HL-60 (cell line): ENCODE data around the gene PTCRA.

ENCODE experiments used
- DNase-seq, 2 experiments: peaks; one replicate each; pipeline ENCODE4 v3.0.0-alpha.2; 2010 to 2020; ENCODE audit warnings: low read depth in 1 of 2, low spot score in 1 of 2
- H3K27ac ChIP-seq: fragments of 250-450 bp; sonication (Bioruptor Pico); replicated peaks from 2 replicates; pipeline ENCODE4 v1.5.1; 2020; ENCODE audit warnings: mild to moderate bottlenecking, moderate library complexity
- H3K27me3 ChIP-seq: fragments of 250-450 bp; sonication (Bioruptor Pico); 2 replicates; pipeline ENCODE4 v1.5.1; 2021; ENCODE audit warnings: mild to moderate bottlenecking, moderate library complexity; ENCODE audit not compliant: insufficient read depth, poor library complexity, severe bottlenecking
- H3K4me3 ChIP-seq: replicated peaks from 2 replicates; pipeline ENCODE4 v1.5.1; 2011; ENCODE audit warnings: mild to moderate bottlenecking, control low read depth, low read length; ENCODE audit not compliant: insufficient read depth
- GABPA ChIP-seq: IDR thresholded peaks from 2 replicates; pipeline ENCODE4 v1.6.1; 2012; ENCODE audit warnings: low read depth
- POLR2AphosphoS5 ChIP-seq: IDR thresholded peaks from 2 replicates; pipeline ENCODE4 v1.6.1; 2012; ENCODE audit warnings: low read depth
- SPI1 ChIP-seq: IDR thresholded peaks from 2 replicates; pipeline ENCODE4 v1.6.1; 2012; ENCODE audit warnings: low read depth, mild to moderate bottlenecking, borderline replicate concordance
- TF ChIP-seq, protein P1 (sequence below): IDR thresholded peaks from 2 replicates; pipeline ENCODE4 v1.6.1; 2012; ENCODE audit warnings: low read depth; ENCODE audit not compliant: insufficient replicate concordance
- TF ChIP-seq, protein P2 (sequence below): IDR thresholded peaks from one replicate; pipeline ENCODE4 v1.5.1; 2011; ENCODE audit warnings: low read length, control low read depth, inconsistent platforms; ENCODE audit not compliant: insufficient read depth

PTCRA gene

DNA sequence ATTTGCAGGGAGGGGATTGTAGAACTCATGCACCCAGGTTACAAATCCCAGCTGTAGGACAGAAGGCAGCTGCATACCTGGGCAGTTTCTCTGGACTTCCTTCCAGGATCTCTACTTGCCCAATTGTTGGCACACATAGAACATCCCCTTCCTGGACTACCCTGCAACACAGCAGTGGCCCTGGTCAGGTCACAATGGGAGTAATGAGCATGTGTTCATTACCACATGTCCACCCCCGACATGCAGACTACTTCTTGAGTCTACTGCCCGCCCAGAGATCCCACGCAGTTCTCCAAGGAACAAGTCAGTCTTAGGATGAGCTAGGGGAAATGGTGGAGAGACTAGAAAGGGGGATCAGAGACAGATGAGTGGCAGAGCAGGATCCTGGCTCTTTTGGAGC lies 58.1 kb downstream of the PTCRA start:
- DNase-seq, result no peak
- Histone ChIP-seq H3K27ac (no peak overlapping the region), H3K4me3 (no peak overlapping the region), H3K27me3 (no peaks in the 10 kb centered on the region)
- TF ChIP-seq, protein P1, sequence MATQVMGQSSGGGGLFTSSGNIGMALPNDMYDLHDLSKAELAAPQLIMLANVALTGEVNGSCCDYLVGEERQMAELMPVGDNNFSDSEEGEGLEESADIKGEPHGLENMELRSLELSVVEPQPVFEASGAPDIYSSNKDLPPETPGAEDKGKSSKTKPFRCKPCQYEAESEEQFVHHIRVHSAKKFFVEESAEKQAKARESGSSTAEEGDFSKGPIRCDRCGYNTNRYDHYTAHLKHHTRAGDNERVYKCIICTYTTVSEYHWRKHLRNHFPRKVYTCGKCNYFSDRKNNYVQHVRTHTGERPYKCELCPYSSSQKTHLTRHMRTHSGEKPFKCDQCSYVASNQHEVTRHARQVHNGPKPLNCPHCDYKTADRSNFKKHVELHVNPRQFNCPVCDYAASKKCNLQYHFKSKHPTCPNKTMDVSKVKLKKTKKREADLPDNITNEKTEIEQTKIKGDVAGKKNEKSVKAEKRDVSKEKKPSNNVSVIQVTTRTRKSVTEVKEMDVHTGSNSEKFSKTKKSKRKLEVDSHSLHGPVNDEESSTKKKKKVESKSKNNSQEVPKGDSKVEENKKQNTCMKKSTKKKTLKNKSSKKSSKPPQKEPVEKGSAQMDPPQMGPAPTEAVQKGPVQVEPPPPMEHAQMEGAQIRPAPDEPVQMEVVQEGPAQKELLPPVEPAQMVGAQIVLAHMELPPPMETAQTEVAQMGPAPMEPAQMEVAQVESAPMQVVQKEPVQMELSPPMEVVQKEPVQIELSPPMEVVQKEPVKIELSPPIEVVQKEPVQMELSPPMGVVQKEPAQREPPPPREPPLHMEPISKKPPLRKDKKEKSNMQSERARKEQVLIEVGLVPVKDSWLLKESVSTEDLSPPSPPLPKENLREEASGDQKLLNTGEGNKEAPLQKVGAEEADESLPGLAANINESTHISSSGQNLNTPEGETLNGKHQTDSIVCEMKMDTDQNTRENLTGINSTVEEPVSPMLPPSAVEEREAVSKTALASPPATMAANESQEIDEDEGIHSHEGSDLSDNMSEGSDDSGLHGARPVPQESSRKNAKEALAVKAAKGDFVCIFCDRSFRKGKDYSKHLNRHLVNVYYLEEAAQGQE, result no peak
- no peak for TF ChIP-seq POLR2AphosphoS5
- TF ChIP-seq, protein P2, sequence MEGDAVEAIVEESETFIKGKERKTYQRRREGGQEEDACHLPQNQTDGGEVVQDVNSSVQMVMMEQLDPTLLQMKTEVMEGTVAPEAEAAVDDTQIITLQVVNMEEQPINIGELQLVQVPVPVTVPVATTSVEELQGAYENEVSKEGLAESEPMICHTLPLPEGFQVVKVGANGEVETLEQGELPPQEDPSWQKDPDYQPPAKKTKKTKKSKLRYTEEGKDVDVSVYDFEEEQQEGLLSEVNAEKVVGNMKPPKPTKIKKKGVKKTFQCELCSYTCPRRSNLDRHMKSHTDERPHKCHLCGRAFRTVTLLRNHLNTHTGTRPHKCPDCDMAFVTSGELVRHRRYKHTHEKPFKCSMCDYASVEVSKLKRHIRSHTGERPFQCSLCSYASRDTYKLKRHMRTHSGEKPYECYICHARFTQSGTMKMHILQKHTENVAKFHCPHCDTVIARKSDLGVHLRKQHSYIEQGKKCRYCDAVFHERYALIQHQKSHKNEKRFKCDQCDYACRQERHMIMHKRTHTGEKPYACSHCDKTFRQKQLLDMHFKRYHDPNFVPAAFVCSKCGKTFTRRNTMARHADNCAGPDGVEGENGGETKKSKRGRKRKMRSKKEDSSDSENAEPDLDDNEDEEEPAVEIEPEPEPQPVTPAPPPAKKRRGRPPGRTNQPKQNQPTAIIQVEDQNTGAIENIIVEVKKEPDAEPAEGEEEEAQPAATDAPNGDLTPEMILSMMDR, result no peak
- no peak for TF ChIP-seq SPI1
- TF ChIP-seq GABPA, result no peak

DNA sequence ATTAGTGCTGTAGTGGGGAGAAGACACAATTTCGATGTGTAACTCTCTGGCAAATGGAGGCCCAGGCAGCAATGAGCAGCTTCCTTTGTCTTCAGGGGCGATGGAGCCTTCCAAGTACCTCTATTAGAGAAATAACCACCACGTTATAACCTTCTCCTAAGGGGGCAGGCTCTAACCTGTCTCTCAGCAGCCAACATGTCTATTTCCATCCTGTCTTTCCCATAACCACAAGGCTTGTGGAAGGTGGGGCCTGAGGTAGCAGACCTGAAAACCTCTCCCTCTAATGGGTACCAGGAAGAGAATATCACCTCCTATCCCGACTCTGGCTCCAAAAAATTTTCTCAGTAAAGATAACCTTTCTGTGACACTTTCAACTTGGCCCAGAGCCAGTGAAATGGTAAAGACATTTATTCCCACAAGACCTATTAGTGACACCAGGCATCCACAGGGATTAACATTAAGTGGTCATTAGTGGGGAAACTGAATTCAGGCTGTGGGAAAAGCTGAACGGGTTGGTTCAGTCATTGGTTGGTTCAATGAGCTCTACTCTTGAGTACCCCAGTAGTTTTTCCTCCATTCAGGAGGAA lies 59.2 kb downstream of the PTCRA start:
- no peak overlapping the region for H3K27ac ChIP-seq

More for the DNA sequence above, 59.2 kb downstream of the PTCRA start:
- Histone ChIP-seq H3K27me3 (no peaks in the 10 kb centered on the region), H3K4me3 (no peak overlapping the region)
- no peak for DNase-seq
- no peak for TF ChIP-seq SPI1
- TF ChIP-seq, protein P1, result no peak
- TF ChIP-seq, protein P2, result no peak
- no peak for TF ChIP-seq GABPA
- TF ChIP-seq POLR2AphosphoS5, result no peak
